ENCODE results near the gene IGF2BP3.

GRCh38 chr7:23358152-23358674 is 112.1 kb downstream of the IGF2BP3 start:
- TF ChIP-seq POLR2AphosphoS5 (IDR thresholded peaks at IDR 0.05; ENCODE audit: low read depth, low read length) (no peak), POLR2A (IDR thresholded peaks at IDR 0.05; ENCODE audit: low read depth, low read length) (no peak), TAF1 (IDR thresholded peaks at IDR 0.05; ENCODE audit: low read depth, low read length) (no peak)

Measured in GM12891 (cell line).